IMR-90 (cell line): ENCODE results near the gene ACOT7. TPM values are rescaled to one million over a fixed set of nuclear protein-coding genes. Genes with fewer than 3 reads are reported as not detected.

ENCODE experiments used
- ATAC-seq: fragments of 200-7000 bp; cut with Tn5 transposase; 2 replicates; pipeline ENCODE4 v1.9.1; 2020; ENCODE audit warnings: low read depth, mild to moderate bottlenecking, moderate library complexity
- BruUV-seq: library from RNA; stranded (reverse); fragments of 400-500 nt; replicated peaks from 2 replicates; lab custom pipeline; 2021; lab: Mats Ljungman, UMichigan
- CTCF ChIA-PET: fragments of 300-600 bp; formaldehyde crosslinking; extraction: SDS; loops from one replicate; lab custom pipeline; 2021; ENCODE audit warnings: antibody characterized with exemption; lab: Yijun Ruan, JAX
- POLR2A ChIA-PET: fragments of 300-600 bp; sonication (Branson Sonifier 250); formaldehyde crosslinking; loops from one replicate; lab custom pipeline; 2022; ENCODE audit warnings: antibody characterized with exemption; ENCODE audit not compliant: unreplicated experiment; lab: Charles Lee
- DNase-seq: peaks from one replicate; pipeline ENCODE4 v3.0.0; 2013
- H2AFZ ChIP-seq: replicated peaks from 2 replicates; pipeline ENCODE3; 2013; ENCODE audit warnings: low read length, mild to moderate bottlenecking; ENCODE audit not compliant: poor library complexity
- H2AK5ac ChIP-seq: 2 replicates; pipeline ENCODE4 v1.6.1; 2013; ENCODE audit warnings: low read depth, low read length, inconsistent platforms
- H2AK9ac ChIP-seq: replicated peaks from 2 replicates; pipeline ENCODE3; 2013; ENCODE audit warnings: mild to moderate bottlenecking, low read depth, low read length, moderate library complexity; ENCODE audit not compliant: poor library complexity
- H2BK120ac ChIP-seq: 2 replicates; pipeline ENCODE4 v1.6.1; 2013; ENCODE audit warnings: low read depth, low read length, inconsistent platforms
- H2BK15ac ChIP-seq: 3 replicates; pipeline ENCODE4 v1.6.1; 2013; ENCODE audit warnings: low read depth, low read length, inconsistent platforms
- H2BK20ac ChIP-seq: 2 replicates; pipeline ENCODE4 v1.6.1; 2013; ENCODE audit warnings: low read depth, mild to moderate bottlenecking, inconsistent platforms, low read length, moderate library complexity
- H2BK5ac ChIP-seq: 2 replicates; pipeline ENCODE4 v1.6.1; 2013; ENCODE audit warnings: mild to moderate bottlenecking, low read depth, low read length, inconsistent platforms; ENCODE audit not compliant: poor library complexity, severe bottlenecking
- H3K14ac ChIP-seq: replicated peaks from 2 replicates; pipeline ENCODE4 v1.6.1; 2013; ENCODE audit warnings: low read depth, low read length, inconsistent platforms
- H3K18ac ChIP-seq: 2 replicates; pipeline ENCODE4 v1.6.1; 2013; ENCODE audit warnings: low read depth, low read length, control low read depth
- H3K23ac ChIP-seq: 2 replicates; pipeline ENCODE4 v1.6.1; 2013; ENCODE audit warnings: low read depth, low read length, inconsistent platforms
- H3K27ac ChIP-seq: 2 replicates; pipeline ENCODE4 v1.5.1; 2013; ENCODE audit warnings: mild to moderate bottlenecking, control low read depth, low read length; ENCODE audit not compliant: insufficient read depth
- H3K27me3 ChIP-seq: 2 replicates; pipeline ENCODE4 v1.6.1; 2013; ENCODE audit warnings: low read length; ENCODE audit not compliant: control insufficient read depth, insufficient read depth
- H3K36me3 ChIP-seq: 2 replicates; pipeline ENCODE4 v1.6.1; 2013; ENCODE audit warnings: low read length, mixed read lengths; ENCODE audit not compliant: control insufficient read depth, insufficient read depth
- H3K4ac ChIP-seq: 2 replicates; pipeline ENCODE4 v1.6.1; 2013; ENCODE audit warnings: low read depth, low read length, inconsistent platforms
- H3K4me1 ChIP-seq: 2 replicates; pipeline ENCODE4 v1.6.1; 2013; ENCODE audit warnings: low read length, mixed read lengths; ENCODE audit not compliant: control insufficient read depth, insufficient read depth
- H3K4me2 ChIP-seq: 2 replicates; pipeline ENCODE4 v1.6.1; 2013; ENCODE audit warnings: low read depth, mild to moderate bottlenecking, control low read depth, low read length, moderate library complexity
- H3K4me3 ChIP-seq: 2 replicates; pipeline ENCODE4 v1.5.1; 2013; ENCODE audit warnings: low read depth, mild to moderate bottlenecking, control low read depth, low read length, moderate library complexity; ENCODE audit not compliant: insufficient read depth
- H3K56ac ChIP-seq: 2 replicates; pipeline ENCODE4 v1.6.1; 2013; ENCODE audit warnings: low read length, inconsistent platforms; ENCODE audit not compliant: insufficient read depth; ENCODE audit errors: extremely low read depth
- H3K79me1 ChIP-seq, 2 experiments: 2 replicates each; pipeline ENCODE4 v1.6.1; 2013; ENCODE audit warnings: low read length in 2 of 2, inconsistent platforms in 1 of 2, low read depth in 1 of 2
- H3K9ac ChIP-seq: 2 replicates; pipeline ENCODE4 v1.6.1; 2013; ENCODE audit warnings: low read depth, low read length, control low read depth
- H3K9me1 ChIP-seq: 2 replicates; pipeline ENCODE4 v1.6.1; 2013; ENCODE audit warnings: low read length, inconsistent platforms; ENCODE audit not compliant: insufficient read depth
- H3K9me3 ChIP-seq: 2 replicates; pipeline ENCODE4 v1.6.1; 2013; ENCODE audit warnings: low read length; ENCODE audit not compliant: control insufficient read depth, insufficient read depth
- H4K20me1 ChIP-seq: 2 replicates; pipeline ENCODE4 v1.6.1; 2013; ENCODE audit warnings: low read length, inconsistent platforms; ENCODE audit not compliant: insufficient read depth
- H4K5ac ChIP-seq: 2 replicates; pipeline ENCODE4 v1.6.1; 2013; ENCODE audit warnings: mild to moderate bottlenecking, low read depth, low read length, control low read depth
- H4K8ac ChIP-seq, 2 experiments: 2 replicates each; pipeline ENCODE4 v1.6.1; 2013; ENCODE audit warnings: low read depth in 2 of 2, low read length in 2 of 2, control low read depth in 1 of 2, inconsistent platforms in 1 of 2
- H4K91ac ChIP-seq: 2 replicates; pipeline ENCODE4 v1.6.1; 2013; ENCODE audit warnings: low read depth, low read length, inconsistent platforms; ENCODE audit not compliant: insufficient read depth
- BHLHE40 ChIP-seq: fragments of 150-350 bp; IDR thresholded peaks from 2 replicates; pipeline ENCODE4 v1.6.1; 2016; ENCODE audit warnings: mild to moderate bottlenecking, low read depth, low read length
- CEBPB ChIP-seq: IDR thresholded peaks from 2 replicates; pipeline ENCODE4 v1.6.1; 2012; ENCODE audit warnings: low read depth, low read length, improper control_type of control experiment
- CHD1 ChIP-seq: IDR thresholded peaks from 2 replicates; pipeline ENCODE4 v1.6.1; 2012; ENCODE audit warnings: low read depth, low read length, improper control_type of control experiment
- FOS ChIP-seq: fragments of 150-350 bp; IDR thresholded peaks from 2 replicates; pipeline ENCODE4 v1.6.1; 2016; ENCODE audit warnings: low read depth, low read length
- MAFK ChIP-seq: IDR thresholded peaks from 2 replicates; pipeline ENCODE4 v1.6.1; 2012; ENCODE audit warnings: low read depth, low read length, improper control_type of control experiment
- MAZ ChIP-seq: IDR thresholded peaks from 2 replicates; pipeline ENCODE4 v1.6.1; 2012; ENCODE audit warnings: low read depth, mild to moderate bottlenecking, low read length, improper control_type of control experiment, moderate library complexity, borderline replicate concordance
- MXI1 ChIP-seq: IDR thresholded peaks from 2 replicates; pipeline ENCODE4 v1.6.1; 2012; ENCODE audit warnings: low read depth, mild to moderate bottlenecking, low read length, moderate library complexity, borderline replicate concordance
- NFE2L2 ChIP-seq: fragments of 150-350 bp; IDR thresholded peaks from 2 replicates; pipeline ENCODE4 v1.6.1; 2016; ENCODE audit warnings: low read depth, mild to moderate bottlenecking, low read length
- POLR2A ChIP-seq: IDR thresholded peaks from 2 replicates; pipeline ENCODE4 v1.6.1; 2012; ENCODE audit warnings: mild to moderate bottlenecking, low read depth, low read length
- RAD21 ChIP-seq: IDR thresholded peaks from 2 replicates; pipeline ENCODE4 v1.6.1; 2012; ENCODE audit warnings: low read length, improper control_type of control experiment
- RCOR1 ChIP-seq: IDR thresholded peaks from 2 replicates; pipeline ENCODE4 v1.6.1; 2012; ENCODE audit warnings: mild to moderate bottlenecking, low read length, improper control_type of control experiment; ENCODE audit not compliant: insufficient replicate concordance
- RFX5 ChIP-seq: IDR thresholded peaks from 2 replicates; pipeline ENCODE4 v1.8.0; 2012; ENCODE audit warnings: low read depth, mild to moderate bottlenecking, low read length, moderate library complexity
- SMC3 ChIP-seq: fragments of 150-350 bp; IDR thresholded peaks from 2 replicates; pipeline ENCODE4 v1.6.1; 2016; ENCODE audit warnings: low read depth, mild to moderate bottlenecking, antibody characterized with exemption, low read length, moderate library complexity
- WGBS, 2 experiments: methylation state at CpG; one replicate each; pipeline versions ENCODE4 v1.1.5 to v1.1.7; 2013; ENCODE audit warnings: missing lambda C conversion rate in 2 of 2; ENCODE audit not compliant: insufficient read length in 1 of 2; ENCODE audit errors: extremely low coverage in 2 of 2; 5-methylcytosine and 5-hydroxymethylcytosine counted together
- dilution Hi-C: fragments of 300-500 bp; cut with HindIII; formaldehyde crosslinking; loops from one replicate; pipeline ENCODE4 v1.14.3; 2018; ENCODE audit warnings: low sequenced_read_pairs; ENCODE audit not compliant: unreplicated experiment
- in situ Hi-C: fragments of 300-500 bp; cut with MboI; formaldehyde crosslinking; loops from 3 replicates; pipeline ENCODE4 v1.14.3; 2019; ENCODE audit warnings: low sequenced_read_pairs, inconsistent platforms, mixed read lengths
- intact Hi-C: fragments of 100-400 bp; cut with micrococcal nuclease; formaldehyde crosslinking; loops from 2 replicates; pipeline ENCODE4 v1.10.0; 2022
- polyA plus RNA-seq, 3 experiments: library from polyadenylated mRNA; depleted of rRNA; stranded (reverse); fragments of >200 nt; gene quantifications; 2 replicates each; pipeline ENCODE4 v1.2.3, GENCODE V29; 2012; ENCODE audit warnings: low replicate concordance in 1 of 3
- total RNA-seq: library from RNA; depleted of rRNA; stranded (reverse); fragments of >200 nt; gene quantifications from 2 replicates; pipeline ENCODE4 v1.2.3, GENCODE V29; 2012
- TF ChIP-seq, protein P1 (sequence below): fragments of 150-350 bp; IDR thresholded peaks from 2 replicates; pipeline ENCODE4 v1.6.1; 2017; ENCODE audit warnings: mild to moderate bottlenecking, antibody characterized with exemption, low read length, low read depth
- TF ChIP-seq, protein P2 (sequence below): conservative IDR thresholded peaks from 2 replicates; pipeline ENCODE4 v1.5.1; 2012; ENCODE audit warnings: mild to moderate bottlenecking, low read depth, low read length, improper control_type of control experiment
- TF ChIP-seq, protein P3 (sequence below): fragments of 150-350 bp; IDR thresholded peaks from 2 replicates; pipeline ENCODE4 v1.6.1; 2016; ENCODE audit warnings: low read depth, mild to moderate bottlenecking, low read length, moderate library complexity, borderline replicate concordance

The ACOT7 gene
- total and polyA plus RNA-seq, 2 of the 4 experiments (the other 2 are of a cell fraction), result 51.6 to 242 TPM

DNA sequence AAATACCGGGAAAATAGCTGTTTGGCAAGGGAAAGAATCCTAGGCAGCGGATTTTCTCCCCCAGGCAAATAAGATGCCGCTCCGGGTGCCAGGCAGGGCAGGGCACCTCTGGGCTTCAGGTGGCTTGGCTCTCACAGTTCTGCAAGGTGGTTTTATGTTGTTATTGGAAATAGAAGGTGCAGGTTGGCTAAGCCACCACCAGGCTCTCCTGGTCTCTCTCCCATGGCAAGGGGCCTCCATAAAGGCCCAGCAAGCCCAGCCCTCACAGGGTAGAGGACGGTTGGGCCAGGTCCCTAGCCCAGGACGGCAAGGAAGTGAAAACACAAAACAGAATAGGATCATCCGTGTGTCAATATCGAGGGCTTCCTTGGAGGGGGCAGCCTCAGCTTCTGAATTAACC lies 95.0 kb downstream of the ACOT7 start:
- Histone ChIP-seq H3K36me3 (no peaks in the 10 kb centered on the region), H2AK9ac (peak overlapping the region; percentile 65), H3K27me3 (no peaks in the 10 kb centered on the region), H3K79me1 (peaks cover 4 to 18% of the 10 kb centered on the region in 2 experiments; a peak in 3 of 4 replicates), H3K4me3 (no peak overlapping the region), H3K14ac (no peak overlapping the region), H2AK5ac (no peak overlapping the region), H3K56ac (no peak overlapping the region), H2BK5ac (no peak overlapping the region), H3K4ac (no peak overlapping the region), H3K18ac (no peak overlapping the region), H3K9me3 (no peaks in the 10 kb centered on the region), H4K8ac (no peak overlapping the region), H3K4me1 (no peaks in the 10 kb centered on the region), H3K9ac (no peak overlapping the region), H3K23ac (no peak overlapping the region), H3K4me2 (no peak overlapping the region), H4K5ac (no peak overlapping the region), H3K27ac (no peak overlapping the region), H2AFZ (no peak overlapping the region), H2BK15ac (no peak overlapping the region), H4K91ac (no peak overlapping the region), H2BK120ac (no peak overlapping the region), H4K20me1 (no peaks in the 10 kb centered on the region; the same call in 1 of the 2 replicates), H2BK20ac (no peak overlapping the region), H3K9me1 (peaks cover 7% of the 10 kb centered on the region; the same call in 1 of the 2 replicates)
- no TSS peak for BruUV-seq
- ChIA-PET CTCF (no interaction called here), POLR2A (no interaction called here)
- DNase-seq (no peak), ATAC-seq (no peak)
- 100% methylated on average over 2 of the region's 8 CpGs; no CpG with 5 or more reads in 1 of the 2 experiments for WGBS, 2 experiments
- in situ Hi-C loops (no loop called here), dilution Hi-C loops (no loop called here), intact Hi-C loops (no loop called here)
- TF ChIP-seq MAFK (no peak), FOS (no peak), RCOR1 (no peak), SMC3 (no peak), POLR2A (no peak), NFE2L2 (no peak), RAD21 (no peak), CHD1 (no peak), BHLHE40 (no peak), RFX5 (no peak), MAZ (no peak), CEBPB (no peak), MXI1 (no peak)
- TF ChIP-seq, protein P1, sequence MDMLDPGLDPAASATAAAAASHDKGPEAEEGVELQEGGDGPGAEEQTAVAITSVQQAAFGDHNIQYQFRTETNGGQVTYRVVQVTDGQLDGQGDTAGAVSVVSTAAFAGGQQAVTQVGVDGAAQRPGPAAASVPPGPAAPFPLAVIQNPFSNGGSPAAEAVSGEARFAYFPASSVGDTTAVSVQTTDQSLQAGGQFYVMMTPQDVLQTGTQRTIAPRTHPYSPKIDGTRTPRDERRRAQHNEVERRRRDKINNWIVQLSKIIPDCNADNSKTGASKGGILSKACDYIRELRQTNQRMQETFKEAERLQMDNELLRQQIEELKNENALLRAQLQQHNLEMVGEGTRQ, result no peak
- TF ChIP-seq, protein P2, sequence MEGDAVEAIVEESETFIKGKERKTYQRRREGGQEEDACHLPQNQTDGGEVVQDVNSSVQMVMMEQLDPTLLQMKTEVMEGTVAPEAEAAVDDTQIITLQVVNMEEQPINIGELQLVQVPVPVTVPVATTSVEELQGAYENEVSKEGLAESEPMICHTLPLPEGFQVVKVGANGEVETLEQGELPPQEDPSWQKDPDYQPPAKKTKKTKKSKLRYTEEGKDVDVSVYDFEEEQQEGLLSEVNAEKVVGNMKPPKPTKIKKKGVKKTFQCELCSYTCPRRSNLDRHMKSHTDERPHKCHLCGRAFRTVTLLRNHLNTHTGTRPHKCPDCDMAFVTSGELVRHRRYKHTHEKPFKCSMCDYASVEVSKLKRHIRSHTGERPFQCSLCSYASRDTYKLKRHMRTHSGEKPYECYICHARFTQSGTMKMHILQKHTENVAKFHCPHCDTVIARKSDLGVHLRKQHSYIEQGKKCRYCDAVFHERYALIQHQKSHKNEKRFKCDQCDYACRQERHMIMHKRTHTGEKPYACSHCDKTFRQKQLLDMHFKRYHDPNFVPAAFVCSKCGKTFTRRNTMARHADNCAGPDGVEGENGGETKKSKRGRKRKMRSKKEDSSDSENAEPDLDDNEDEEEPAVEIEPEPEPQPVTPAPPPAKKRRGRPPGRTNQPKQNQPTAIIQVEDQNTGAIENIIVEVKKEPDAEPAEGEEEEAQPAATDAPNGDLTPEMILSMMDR, result no peak
- TF ChIP-seq, protein P3, sequence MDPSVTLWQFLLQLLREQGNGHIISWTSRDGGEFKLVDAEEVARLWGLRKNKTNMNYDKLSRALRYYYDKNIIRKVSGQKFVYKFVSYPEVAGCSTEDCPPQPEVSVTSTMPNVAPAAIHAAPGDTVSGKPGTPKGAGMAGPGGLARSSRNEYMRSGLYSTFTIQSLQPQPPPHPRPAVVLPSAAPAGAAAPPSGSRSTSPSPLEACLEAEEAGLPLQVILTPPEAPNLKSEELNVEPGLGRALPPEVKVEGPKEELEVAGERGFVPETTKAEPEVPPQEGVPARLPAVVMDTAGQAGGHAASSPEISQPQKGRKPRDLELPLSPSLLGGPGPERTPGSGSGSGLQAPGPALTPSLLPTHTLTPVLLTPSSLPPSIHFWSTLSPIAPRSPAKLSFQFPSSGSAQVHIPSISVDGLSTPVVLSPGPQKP, result no peak
